ENCODE results near the gene CALD1.

Gene CALD1

DNA sequence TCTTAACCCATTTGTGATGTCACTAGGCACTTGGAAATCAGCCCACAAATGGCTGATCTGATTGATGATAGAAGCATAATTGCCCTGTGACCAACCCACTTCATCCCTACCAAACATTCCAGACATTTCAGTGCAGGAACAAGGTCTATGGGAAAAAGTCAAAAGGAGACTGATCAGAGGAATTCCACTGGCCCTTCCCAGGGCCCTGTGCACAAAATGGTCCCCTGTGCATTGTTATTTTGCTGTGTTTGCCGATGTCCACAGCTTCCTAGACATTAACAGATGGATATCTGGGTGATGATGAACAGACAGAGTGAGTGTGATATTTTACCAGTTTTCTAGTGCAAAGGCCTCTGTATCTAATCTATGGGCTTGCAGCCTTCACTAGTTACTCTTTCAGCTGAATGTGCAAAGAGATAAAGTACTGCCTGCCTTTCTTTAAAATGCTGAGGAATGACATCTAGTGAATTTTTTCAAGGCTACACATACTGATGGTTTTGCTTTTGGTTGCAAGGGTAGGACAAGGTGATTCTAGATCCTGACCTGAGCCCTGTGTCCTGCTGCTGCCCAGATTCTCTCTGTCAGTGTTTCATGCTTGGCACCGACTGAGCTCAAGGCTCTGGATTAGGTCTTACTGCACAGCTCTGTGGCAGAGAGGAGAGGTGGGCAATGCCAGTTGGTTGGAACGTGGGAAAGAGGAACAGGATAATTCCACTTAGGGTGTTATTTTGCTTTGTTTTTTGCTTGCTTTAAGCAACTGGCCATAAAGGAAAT is 55.4 kb downstream of the CALD1 start:
- Histone ChIP-seq H3K36me3 (ENCODE audit: control insufficient read depth, low read depth, low read length) (no peaks in the 10 kb centered on the region), H3K4me1 (ENCODE audit: control insufficient read depth, low read depth, low read length) (no peaks in the 10 kb centered on the region), H3K27ac (ENCODE audit: low read length) (no peak overlapping the region), H3K27me3 (ENCODE audit: control insufficient read depth, insufficient read depth, low read length) (no peaks in the 10 kb centered on the region), H3K9ac (ENCODE audit: low read length) (no peak overlapping the region), H3K4me3 (ENCODE audit: low read length) (no peak overlapping the region), H3K9me3 (ENCODE audit: control insufficient read depth, low read depth, low read length) (no peaks in the 10 kb centered on the region)

GRCh38 chr7:134835463-134835823 is 56.0 kb downstream of the CALD1 start:
- no peaks in the 10 kb centered on the region for H3K27me3 ChIP-seq (ENCODE audit: control insufficient read depth, insufficient read depth, low read length)
- H3K27ac ChIP-seq (ENCODE audit: low read length) = no peak overlapping the region

DNA sequence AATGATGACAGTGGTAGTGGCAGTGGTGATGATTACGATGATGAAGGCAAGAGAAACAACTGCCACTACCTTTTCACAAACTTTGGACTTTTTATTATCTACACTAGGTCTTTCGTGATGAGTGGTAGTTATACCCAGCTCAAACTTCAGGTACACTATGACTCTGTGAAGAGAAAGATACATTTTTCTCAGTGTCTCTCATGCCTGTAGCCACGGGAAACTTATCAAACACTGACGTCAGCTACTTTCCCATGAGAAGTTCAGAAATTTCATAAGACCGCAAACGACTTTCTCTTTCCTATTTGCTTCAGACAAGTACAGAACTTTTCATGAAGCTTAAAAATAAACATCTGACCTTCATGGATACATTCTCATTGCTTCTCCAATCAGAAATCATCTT is 57.0 kb downstream of the CALD1 start:
- H3K4me3 ChIP-seq (ENCODE audit: low read length) = no peak overlapping the region
- no peaks in the 10 kb centered on the region for H3K27me3 ChIP-seq (ENCODE audit: control insufficient read depth, insufficient read depth, low read length)
- no peak overlapping the region for H3K9ac ChIP-seq (ENCODE audit: low read length)
- H3K27ac ChIP-seq (ENCODE audit: low read length) = no peak overlapping the region
- H3K9me3 ChIP-seq (ENCODE audit: control insufficient read depth, low read depth, low read length) = no peaks in the 10 kb centered on the region
- H3K36me3 ChIP-seq (ENCODE audit: control insufficient read depth, low read depth, low read length) = no peaks in the 10 kb centered on the region
- H3K4me1 ChIP-seq (ENCODE audit: control insufficient read depth, low read depth, low read length) = no peaks in the 10 kb centered on the region

More at GRCh38 chr7:134835463-134835823, 56.0 kb downstream of the CALD1 start:
- no peak overlapping the region for H3K4me3 ChIP-seq (ENCODE audit: low read length)
- H3K9me3 ChIP-seq (ENCODE audit: control insufficient read depth, low read depth, low read length) = no peaks in the 10 kb centered on the region
- no peaks in the 10 kb centered on the region for H3K36me3 ChIP-seq (ENCODE audit: control insufficient read depth, low read depth, low read length)
- no peak overlapping the region for H3K9ac ChIP-seq (ENCODE audit: low read length)
- H3K4me1 ChIP-seq (ENCODE audit: control insufficient read depth, low read depth, low read length) = no peaks in the 10 kb centered on the region

- H3K27me3 ChIP-seq (ENCODE audit: control insufficient read depth, insufficient read depth, low read length) = no peaks in the 10 kb centered on the region
- no peak overlapping the region for H3K9ac ChIP-seq (ENCODE audit: low read length)
- H3K4me3 ChIP-seq (ENCODE audit: low read length) = no peak overlapping the region
- peaks cover 8% of the 10 kb centered on the region for H3K4me1 ChIP-seq (ENCODE audit: control insufficient read depth, low read depth, low read length)
- no peaks in the 10 kb centered on the region for H3K36me3 ChIP-seq (ENCODE audit: control insufficient read depth, low read depth, low read length)
- H3K27ac ChIP-seq (ENCODE audit: low read length) = no peak overlapping the region
- H3K9me3 ChIP-seq (ENCODE audit: control insufficient read depth, low read depth, low read length) = no peaks in the 10 kb centered on the region
These were observed 59.9 kb downstream of the CALD1 start for GRCh38 chr7:134839298-134839697.

DNA sequence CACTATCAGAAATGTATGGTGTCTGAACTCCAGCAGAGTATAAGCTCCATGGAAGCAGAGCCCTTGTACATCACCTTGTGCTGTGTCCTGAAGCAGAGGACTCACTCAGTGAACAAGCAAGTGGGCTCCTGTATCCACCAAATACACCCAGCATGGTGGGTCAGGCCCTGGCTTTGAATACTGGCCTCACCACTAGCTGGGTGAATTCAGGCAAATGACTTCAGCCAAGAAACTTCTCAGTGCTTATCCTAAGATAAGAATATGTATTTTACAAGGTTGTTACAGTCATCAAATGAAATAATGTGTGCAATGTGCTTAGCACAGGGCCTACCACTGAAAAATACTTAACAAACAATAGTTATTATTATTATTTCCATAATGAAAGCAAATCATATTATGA is 62.6 kb downstream of the CALD1 start:
- Histone ChIP-seq H3K27me3 (ENCODE audit: control insufficient read depth, insufficient read depth, low read length) (no peaks in the 10 kb centered on the region), H3K9ac (ENCODE audit: low read length) (no peak overlapping the region), H3K27ac (ENCODE audit: low read length) (no peak overlapping the region), H3K4me3 (ENCODE audit: low read length) (no peak overlapping the region), H3K36me3 (ENCODE audit: control insufficient read depth, low read depth, low read length) (peaks cover 6% of the 10 kb centered on the region), H3K9me3 (ENCODE audit: control insufficient read depth, low read depth, low read length) (no peaks in the 10 kb centered on the region), H3K4me1 (ENCODE audit: control insufficient read depth, low read depth, low read length) (peaks cover 16% of the 10 kb centered on the region)

DNA sequence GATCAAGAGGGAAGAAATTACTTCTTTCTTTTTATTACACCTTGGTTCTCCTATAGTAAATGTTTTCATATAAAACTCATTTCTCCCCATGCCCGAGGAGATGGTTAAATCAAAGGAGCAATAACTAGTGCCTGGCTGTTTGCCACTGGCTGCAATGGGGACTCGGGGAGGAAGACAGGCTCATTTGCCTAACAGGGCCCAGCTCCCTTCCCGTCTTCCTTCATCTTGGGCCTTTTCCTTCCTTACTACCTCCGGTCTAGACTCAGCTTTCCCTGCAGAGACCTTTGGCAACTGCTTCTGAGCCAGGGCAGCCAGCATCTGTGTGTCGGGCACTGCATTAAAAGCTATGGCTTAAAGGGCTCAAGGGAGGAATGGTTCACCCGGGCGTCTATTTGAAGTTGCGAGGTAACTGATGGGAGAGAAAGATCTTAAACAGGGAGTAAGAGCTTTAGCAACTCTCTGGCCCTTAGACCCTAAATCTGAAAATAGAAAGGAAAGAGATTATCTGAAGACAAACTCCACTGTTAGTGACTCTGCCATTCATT is 63.5 kb downstream of the CALD1 start:
- Histone ChIP-seq H3K36me3 (ENCODE audit: control insufficient read depth, low read depth, low read length) (peaks cover 6% of the 10 kb centered on the region), H3K9ac (ENCODE audit: low read length) (no peak overlapping the region), H3K27me3 (ENCODE audit: control insufficient read depth, insufficient read depth, low read length) (no peaks in the 10 kb centered on the region), H3K4me3 (ENCODE audit: low read length) (no peak overlapping the region), H3K9me3 (ENCODE audit: control insufficient read depth, low read depth, low read length) (no peaks in the 10 kb centered on the region), H3K27ac (ENCODE audit: low read length) (no peak overlapping the region), H3K4me1 (ENCODE audit: control insufficient read depth, low read depth, low read length) (peaks cover 16% of the 10 kb centered on the region)

- peaks cover 6% of the 10 kb centered on the region for H3K36me3 ChIP-seq (ENCODE audit: control insufficient read depth, low read depth, low read length)
- no peaks in the 10 kb centered on the region for H3K9me3 ChIP-seq (ENCODE audit: control insufficient read depth, low read depth, low read length)
- H3K27me3 ChIP-seq (ENCODE audit: control insufficient read depth, insufficient read depth, low read length) = no peaks in the 10 kb centered on the region
- H3K4me3 ChIP-seq (ENCODE audit: low read length) = no peak overlapping the region
- H3K9ac ChIP-seq (ENCODE audit: low read length) = no peak overlapping the region
- peak overlapping the region; percentile 34 for H3K27ac ChIP-seq (ENCODE audit: low read length)
- H3K4me1 ChIP-seq (ENCODE audit: control insufficient read depth, low read depth, low read length) = peaks cover 16% of the 10 kb centered on the region
These were observed 64.8 kb downstream of the CALD1 start for GRCh38 chr7:134844200-134844599.

DNA sequence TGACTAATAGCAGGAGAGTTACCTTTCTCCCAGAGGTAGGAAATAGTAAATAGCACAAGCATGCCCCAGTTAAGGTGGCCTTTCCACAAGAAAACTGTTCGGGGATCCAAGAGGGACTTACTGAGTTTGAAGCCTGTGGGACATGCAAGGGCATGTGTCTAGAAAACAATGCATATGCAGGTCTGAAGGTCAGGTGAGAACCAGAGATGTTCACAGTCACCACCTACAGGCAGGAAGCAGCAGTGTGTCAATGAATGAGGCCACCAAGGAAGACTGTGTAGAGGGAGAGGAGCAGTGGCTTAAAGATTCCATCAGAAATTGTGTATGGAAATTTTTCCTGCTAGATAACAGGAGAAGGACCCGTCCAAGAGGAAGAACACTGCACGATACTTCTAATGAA is 66.0 kb downstream of the CALD1 start:
- no peak overlapping the region for H3K4me3 ChIP-seq (ENCODE audit: low read length)
- peaks cover 16% of the 10 kb centered on the region for H3K4me1 ChIP-seq (ENCODE audit: control insufficient read depth, low read depth, low read length)
- peaks cover 6% of the 10 kb centered on the region for H3K36me3 ChIP-seq (ENCODE audit: control insufficient read depth, low read depth, low read length)

DNA sequence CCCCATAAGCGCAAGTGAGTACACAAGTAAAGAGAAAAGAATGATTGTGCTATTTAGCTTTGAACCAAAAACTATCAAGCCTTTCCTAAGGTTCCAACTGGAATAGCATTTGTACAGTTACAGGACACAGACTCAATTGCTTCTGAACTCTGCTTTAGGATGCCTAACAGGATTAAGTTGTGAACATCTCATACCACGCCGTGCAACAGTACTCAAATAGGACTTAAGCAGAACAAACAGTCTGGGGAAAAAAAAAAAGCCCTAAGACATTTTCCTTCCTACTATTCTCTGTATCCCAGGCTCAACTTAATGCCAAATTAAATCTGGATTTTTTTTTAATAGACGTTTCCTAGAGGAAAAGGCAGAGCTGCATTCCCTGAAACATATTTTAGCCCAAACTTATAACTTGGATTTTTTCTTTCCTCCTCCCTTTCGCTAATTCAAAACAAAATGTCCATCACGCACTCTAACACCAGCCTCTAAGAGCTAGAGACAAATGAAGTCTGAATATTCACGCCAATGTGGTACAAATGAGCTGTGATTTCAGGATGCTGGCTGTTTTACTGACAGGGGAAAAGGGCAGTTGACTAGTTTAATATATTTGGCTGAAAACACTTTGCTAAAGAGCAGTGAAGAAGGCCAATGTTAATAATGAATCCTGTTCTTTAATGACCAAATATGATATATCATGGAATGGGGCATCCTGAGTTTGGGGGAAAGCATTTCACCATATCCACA is 68.6 kb downstream of the CALD1 start:
- no peaks in the 10 kb centered on the region for H3K9me3 ChIP-seq (ENCODE audit: control insufficient read depth, low read depth, low read length)
- peaks cover 6% of the 10 kb centered on the region for H3K36me3 ChIP-seq (ENCODE audit: control insufficient read depth, low read depth, low read length)
- peaks cover 16% of the 10 kb centered on the region for H3K4me1 ChIP-seq (ENCODE audit: control insufficient read depth, low read depth, low read length)
- no peak overlapping the region for H3K9ac ChIP-seq (ENCODE audit: low read length)
- no peaks in the 10 kb centered on the region for H3K27me3 ChIP-seq (ENCODE audit: control insufficient read depth, insufficient read depth, low read length)
- H3K4me3 ChIP-seq (ENCODE audit: low read length) = no peak overlapping the region
- H3K27ac ChIP-seq (ENCODE audit: low read length) = no peak overlapping the region

More for the DNA sequence above, 66.0 kb downstream of the CALD1 start:
- H3K27me3 ChIP-seq (ENCODE audit: control insufficient read depth, insufficient read depth, low read length) = no peaks in the 10 kb centered on the region
- no peaks in the 10 kb centered on the region for H3K9me3 ChIP-seq (ENCODE audit: control insufficient read depth, low read depth, low read length)
- H3K9ac ChIP-seq (ENCODE audit: low read length) = no peak overlapping the region
- H3K27ac ChIP-seq (ENCODE audit: low read length) = no peak overlapping the region

- H3K4me3 ChIP-seq (ENCODE audit: low read length) = no peak overlapping the region
- H3K4me1 ChIP-seq (ENCODE audit: control insufficient read depth, low read depth, low read length) = peaks cover 3% of the 10 kb centered on the region
- H3K27ac ChIP-seq (ENCODE audit: low read length) = no peak overlapping the region
- H3K27me3 ChIP-seq (ENCODE audit: control insufficient read depth, insufficient read depth, low read length) = no peaks in the 10 kb centered on the region
- peaks cover under 1% of the 10 kb centered on the region for H3K36me3 ChIP-seq (ENCODE audit: control insufficient read depth, low read depth, low read length)
- H3K9me3 ChIP-seq (ENCODE audit: control insufficient read depth, low read depth, low read length) = no peaks in the 10 kb centered on the region
- H3K9ac ChIP-seq (ENCODE audit: low read length) = no peak overlapping the region
These were observed 70.6 kb downstream of the CALD1 start for GRCh38 chr7:134850066-134850465.

DNA sequence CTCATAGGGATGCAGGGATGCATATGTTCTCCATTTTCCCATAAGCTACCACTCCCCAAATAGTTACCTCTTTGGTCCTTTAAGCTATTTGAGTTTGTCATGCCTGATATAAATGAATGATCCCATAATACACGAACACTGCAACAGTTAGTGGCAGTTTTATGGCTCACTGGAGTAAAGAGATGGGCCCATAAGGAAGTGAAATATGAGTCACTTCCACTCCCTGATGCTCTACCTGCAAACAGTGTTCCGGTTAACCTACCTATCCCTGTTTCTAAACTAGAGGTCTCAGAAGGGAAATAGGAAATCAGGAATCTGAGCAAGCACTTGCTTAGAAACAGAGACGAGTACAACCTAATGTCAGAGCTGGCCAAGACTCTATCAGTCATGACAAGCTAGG is 71.7 kb downstream of the CALD1 start:
- peaks cover 12% of the 10 kb centered on the region for H3K4me1 ChIP-seq (ENCODE audit: control insufficient read depth, low read depth, low read length)
- H3K9ac ChIP-seq (ENCODE audit: low read length) = no peak overlapping the region
- H3K36me3 ChIP-seq (ENCODE audit: control insufficient read depth, low read depth, low read length) = no peaks in the 10 kb centered on the region

More for the DNA sequence above, 71.7 kb downstream of the CALD1 start:
- Histone ChIP-seq H3K9me3 (ENCODE audit: control insufficient read depth, low read depth, low read length) (no peaks in the 10 kb centered on the region), H3K4me3 (ENCODE audit: low read length) (no peak overlapping the region), H3K27me3 (ENCODE audit: control insufficient read depth, insufficient read depth, low read length) (no peaks in the 10 kb centered on the region), H3K27ac (ENCODE audit: low read length) (no peak overlapping the region)

Data from iPS-18a (cell line).